H1 (cell line): Measurements from ENCODE around the gene SYT15. TPM values are rescaled to one million over a fixed set of nuclear protein-coding genes. Genes with fewer than 3 reads are reported as not detected.
"Not testable (repeated sequence)": the region's sequence is repeated elsewhere in the genome, so short reads cannot be mapped to it uniquely, and the experiment has no call there.

ENCODE experiments used
- CTCF ChIA-PET: fragments of 300-600 bp; sonication (Branson Sonifier 250); formaldehyde crosslinking; loops from one replicate; lab custom pipeline; 2021; ENCODE audit not compliant: partially characterized antibody; lab: Charles Lee
- POLR2A ChIA-PET: fragments of 300-600 bp; sonication (Branson Sonifier 250); formaldehyde crosslinking; loops from one replicate; lab custom pipeline; 2021; ENCODE audit warnings: inconsistent platforms; ENCODE audit not compliant: partially characterized antibody; lab: Charles Lee
- DNase-seq, 2 experiments: peaks; one replicate each; pipeline versions ENCODE4 v3.0.0 to v3.0.0-alpha.2; 2010 to 2022; ENCODE audit warnings: low spot score in 2 of 2, low read depth in 1 of 2, mixed read lengths in 1 of 2
- FAIRE-seq: peaks from 2 replicates; lab custom pipeline; 2011; peaks lifted over from hg19 to GRCh38; lab: Jason Lieb, UNC
- H2AFZ ChIP-seq: 2 replicates; pipeline ENCODE4 v1.8.1; 2012; ENCODE audit warnings: low read length, inconsistent platforms
- H2AK5ac ChIP-seq: 2 replicates; pipeline ENCODE4 v1.6.1; 2013; ENCODE audit warnings: low read depth, low read length
- H2BK120ac ChIP-seq: replicated peaks from 2 replicates; pipeline ENCODE3; 2013; ENCODE audit warnings: low read depth, low read length, inconsistent platforms
- H2BK12ac ChIP-seq: 2 replicates; pipeline ENCODE4 v1.6.1; 2013; ENCODE audit warnings: low read depth, low read length
- H2BK15ac ChIP-seq: 2 replicates; pipeline ENCODE4 v1.6.1; 2013; ENCODE audit warnings: low read length
- H2BK20ac ChIP-seq: 2 replicates; pipeline ENCODE4 v1.6.1; 2013; ENCODE audit warnings: low read length
- H2BK5ac ChIP-seq: 2 replicates; pipeline ENCODE4 v1.6.1; 2013; ENCODE audit warnings: low read depth, low read length
- H3K14ac ChIP-seq: 2 replicates; pipeline ENCODE4 v1.6.1; 2013; ENCODE audit warnings: inconsistent platforms; ENCODE audit not compliant: insufficient read length
- H3K18ac ChIP-seq: 2 replicates; pipeline ENCODE4 v1.6.1; 2013; ENCODE audit warnings: low read length; ENCODE audit errors: extremely low read depth
- H3K23ac ChIP-seq: 2 replicates; pipeline ENCODE4 v1.6.1; 2013; ENCODE audit warnings: inconsistent platforms; ENCODE audit not compliant: insufficient read length
- H3K23me2 ChIP-seq: 2 replicates; pipeline ENCODE4 v1.6.1; 2013; ENCODE audit warnings: low read depth, low read length
- H3K27ac ChIP-seq: 2 replicates; pipeline ENCODE4 v1.6.1; 2011; ENCODE audit warnings: low read depth, low read length, inconsistent platforms
- H3K27me3 ChIP-seq, 4 experiments: replicated peaks in 1 of 4; 1 replicate in 1 of 4; 2 replicates in 3 of 4; pipeline versions ENCODE4 v1.6.1 to v1.8.1; 2011 to 2013; ENCODE audit warnings: low read length in 3 of 4, mild to moderate bottlenecking in 3 of 4, inconsistent platforms in 2 of 4, mixed read lengths in 2 of 4, moderate library complexity in 1 of 4; ENCODE audit not compliant: control insufficient read depth in 3 of 4, insufficient read depth in 3 of 4; ENCODE audit errors: extremely low read depth in 1 of 4
- H3K36me3 ChIP-seq, 4 experiments: 2 replicates each; pipeline versions ENCODE4 v1.6.1 to v1.8.1; 2011 to 2013; ENCODE audit warnings: mild to moderate bottlenecking in 4 of 4, low read length in 3 of 4, moderate library complexity in 2 of 4, control low read depth in 1 of 4, inconsistent platforms in 1 of 4; ENCODE audit not compliant: insufficient read depth in 4 of 4, control insufficient read depth in 2 of 4
- H3K4ac ChIP-seq: replicated peaks from 2 replicates; pipeline ENCODE3; 2013; ENCODE audit warnings: low read length, low read depth, mixed read lengths, inconsistent platforms; ENCODE audit not compliant: insufficient read length
- H3K4me1 ChIP-seq, 4 experiments: replicated peaks in 1 of 4; 1 replicate in 1 of 4; 2 replicates in 3 of 4; pipeline versions ENCODE4 v1.6.1 to v1.8.1; 2011 to 2013; ENCODE audit warnings: low read length in 3 of 4, inconsistent platforms in 2 of 4, mixed read lengths in 1 of 4; ENCODE audit not compliant: insufficient read depth in 4 of 4, control insufficient read depth in 3 of 4
- H3K4me2 ChIP-seq, 2 experiments: 2 replicates each; pipeline versions ENCODE4 v1.6.1 to v1.8.1; 2011 to 2013; ENCODE audit warnings: low read depth in 2 of 2, low read length in 2 of 2, control low read depth in 1 of 2, inconsistent platforms in 1 of 2, mild to moderate bottlenecking in 1 of 2; ENCODE audit not compliant: insufficient read depth in 1 of 2
- H3K4me3 ChIP-seq, 4 experiments: fragments of 200-600, 300-600 bp in 1 of 4; sonication (generic), shearing (Covaris generic), sonication (Bioruptor Twin) in 1 of 4; 2 replicates each; pipeline versions ENCODE4 v1.5.1 to v1.8.1; 2011 to 2016; ENCODE audit warnings: low read length in 4 of 4, low read depth in 3 of 4, control low read depth in 2 of 4, inconsistent platforms in 2 of 4, mild to moderate bottlenecking in 2 of 4, mixed read lengths in 1 of 4, moderate library complexity in 1 of 4; ENCODE audit not compliant: insufficient read depth in 2 of 4; ENCODE audit errors: extremely low read depth in 1 of 4
- H3K56ac ChIP-seq: replicated peaks from 2 replicates; pipeline ENCODE3; 2013; ENCODE audit warnings: low read depth, mild to moderate bottlenecking, mixed read lengths, low read length, inconsistent platforms; ENCODE audit not compliant: insufficient read length
- H3K79me1 ChIP-seq: 2 replicates; pipeline ENCODE4 v1.6.1; 2013; ENCODE audit warnings: low read depth, low read length, control low read depth
- H3K79me2 ChIP-seq, 2 experiments: 2 replicates each; pipeline versions ENCODE4 v1.6.1 to v1.8.1; 2012 to 2013; ENCODE audit warnings: low read length in 2 of 2, mild to moderate bottlenecking in 2 of 2, inconsistent platforms in 1 of 2; ENCODE audit not compliant: insufficient read depth in 2 of 2, control insufficient read depth in 1 of 2
- H3K9ac ChIP-seq, 4 experiments: replicated peaks in 1 of 4; 1 replicate in 1 of 4; 2 replicates in 3 of 4; pipeline versions ENCODE4 v1.6.1 to v1.8.1; 2011 to 2013; ENCODE audit warnings: low read depth in 3 of 4, low read length in 3 of 4, control low read depth in 2 of 4, mild to moderate bottlenecking in 2 of 4, moderate library complexity in 2 of 4, inconsistent platforms in 1 of 4; ENCODE audit errors: extremely low read depth in 1 of 4
- H3K9me3 ChIP-seq, 2 experiments: 2 replicates each; pipeline versions ENCODE4 v1.6.1 to v1.8.1; 2012 to 2013; ENCODE audit warnings: mild to moderate bottlenecking in 2 of 2, moderate library complexity in 2 of 2, control low read depth in 1 of 2, inconsistent platforms in 1 of 2, low read depth in 1 of 2, low read length in 1 of 2, mixed read lengths in 1 of 2; ENCODE audit not compliant: insufficient read depth in 2 of 2
- H4K20me1 ChIP-seq, 2 experiments: replicated peaks in 1 of 2; 2 replicates each; pipeline versions ENCODE3 to v1.8.1; 2011 to 2013; ENCODE audit warnings: inconsistent platforms in 2 of 2, low read length in 2 of 2, mild to moderate bottlenecking in 1 of 2; ENCODE audit not compliant: insufficient read depth in 2 of 2, control insufficient read depth in 1 of 2
- H4K5ac ChIP-seq: 2 replicates; pipeline ENCODE4 v1.6.1; 2013; ENCODE audit warnings: low read length, low read depth, mixed read lengths, inconsistent platforms; ENCODE audit not compliant: insufficient read length
- H4K8ac ChIP-seq: 2 replicates; pipeline ENCODE4 v1.8.0; 2013; ENCODE audit warnings: mild to moderate bottlenecking, moderate library complexity, low read length, inconsistent platforms; ENCODE audit not compliant: insufficient read depth; ENCODE audit errors: extremely low read depth
- H4K91ac ChIP-seq: replicated peaks from 2 replicates; pipeline ENCODE3; 2013; ENCODE audit warnings: low read length, mixed read lengths, inconsistent platforms; ENCODE audit not compliant: insufficient read length
- WGBS, 2 experiments: shearing (Covaris generic) in 1 of 2; methylation state at CpG; one replicate each; pipeline versions ENCODE4 v1.1.6 to v1.1.7; 2013 to 2015; ENCODE audit warnings: low lambda C conversion rate in 2 of 2, mixed read lengths in 2 of 2, inconsistent platforms in 1 of 2, low coverage in 1 of 2, missing lambda C conversion rate in 1 of 2; ENCODE audit not compliant: insufficient replicate concordance in 2 of 2, insufficient coverage in 1 of 2, insufficient read length in 1 of 2; ENCODE audit errors: extremely low coverage in 1 of 2, missing lambda C conversion rate in 1 of 2; 5-methylcytosine and 5-hydroxymethylcytosine counted together
- polyA plus RNA-seq, 7 experiments: library from polyadenylated mRNA; depleted of rRNA in 3 of 7; stranded (reverse) in 5 of 7; unstranded in 2 of 7; fragments of >200 nt in 5 of 7; fragments of 200-250 nt in 2 of 7; gene quantifications; 1 replicate in 5 of 7; 2 replicates in 1 of 7; 4 replicates in 1 of 7; pipeline versions ENCODE4 v1.2.1 to v1.2.3, GENCODE V29; 2011 to 2013; ENCODE audit warnings: missing spikeins in 2 of 7, mixed read lengths in 2 of 7
- total RNA-seq: library from RNA; stranded (reverse); fragmentation: NEBNext Ultra II Directional; extraction: Animal tissue kit (Norgen Biotek cat#: 25700); gene quantifications from 2 replicates; pipeline ENCODE4 v1.2.1, GENCODE V29; 2021

SYT15 gene
- total and polyA plus RNA-seq, 2 of the 8 experiments (the other 6 are each of a cell fraction or from before 2014, with no cell fraction given), result 0.39 to 0.61 TPM

DNA sequence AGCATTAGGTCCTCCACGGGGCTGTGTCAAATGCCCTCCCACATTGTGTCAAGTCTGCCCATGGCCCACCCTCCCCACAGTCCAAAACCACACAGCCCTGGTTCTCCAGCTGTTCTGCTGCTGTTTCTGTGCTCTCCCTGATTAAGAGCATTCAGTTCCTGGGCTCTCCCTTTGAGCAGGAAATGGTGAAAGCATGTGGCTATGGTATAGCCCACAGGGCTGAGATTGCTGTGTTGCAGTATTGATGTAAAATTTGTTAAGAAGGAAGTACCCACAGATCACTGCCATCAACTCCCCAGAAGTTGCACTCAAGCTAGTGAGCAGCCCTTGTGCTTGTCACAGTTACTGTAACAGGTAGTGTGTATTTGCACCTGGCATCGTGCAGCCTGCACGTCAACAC is 9.3 kb downstream of the SYT15 start:
- H3K14ac ChIP-seq, H2BK20ac ChIP-seq, H2BK12ac ChIP-seq, H3K27ac ChIP-seq, FAIRE-seq, H3K9ac ChIP-seq, H2AK5ac ChIP-seq, H3K23ac ChIP-seq, H3K56ac ChIP-seq, H2BK5ac ChIP-seq, H3K79me2 ChIP-seq, H3K4me2 ChIP-seq, H3K4me1 ChIP-seq, H3K9me3 ChIP-seq, H4K5ac ChIP-seq, DNase-seq, H2BK120ac ChIP-seq, H3K36me3 ChIP-seq, H3K23me2 ChIP-seq, H3K79me1 ChIP-seq, CTCF ChIA-PET, H4K91ac ChIP-seq, H3K18ac ChIP-seq, H3K27me3 ChIP-seq, H2BK15ac ChIP-seq, H3K4me3 ChIP-seq, H2AFZ ChIP-seq, H4K20me1 ChIP-seq, POLR2A ChIA-PET, H3K4ac ChIP-seq, H4K8ac ChIP-seq: not testable (repeated sequence)
- WGBS, 2 experiments, result no CpG with 5 or more reads among the region's 3 CpGs

DNA sequence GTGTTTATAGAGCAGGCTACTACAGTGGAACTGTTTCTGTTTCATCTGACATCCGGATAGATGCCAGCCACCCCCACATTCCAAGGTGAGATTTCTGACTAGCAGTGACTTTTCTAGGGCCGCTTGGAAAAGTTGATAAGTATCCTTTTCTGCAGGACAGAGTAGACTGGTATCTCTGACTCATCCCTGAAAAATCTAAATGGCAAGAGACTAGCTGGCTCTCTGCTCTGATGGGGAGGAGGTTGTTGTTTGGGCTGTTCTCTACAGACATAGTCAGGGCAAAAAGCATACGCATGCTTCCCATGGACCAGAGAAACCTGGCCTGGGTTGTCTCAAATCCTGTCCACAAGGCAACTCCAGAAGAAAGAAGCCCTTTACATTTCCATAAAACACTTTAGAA is 10.7 kb downstream of the SYT15 start:
- H4K5ac ChIP-seq, H3K14ac ChIP-seq, POLR2A ChIA-PET, H4K91ac ChIP-seq, H3K9ac ChIP-seq, H2AK5ac ChIP-seq, FAIRE-seq, H2BK5ac ChIP-seq, H2BK120ac ChIP-seq, H3K36me3 ChIP-seq, H3K23ac ChIP-seq, H4K20me1 ChIP-seq, H3K4me1 ChIP-seq, H2BK20ac ChIP-seq, H3K23me2 ChIP-seq, DNase-seq, H3K56ac ChIP-seq, H3K9me3 ChIP-seq, H3K27me3 ChIP-seq, H3K79me1 ChIP-seq, H3K18ac ChIP-seq, H3K27ac ChIP-seq, H3K4ac ChIP-seq, H2AFZ ChIP-seq, H2BK12ac ChIP-seq, H2BK15ac ChIP-seq, CTCF ChIA-PET, H4K8ac ChIP-seq, H3K79me2 ChIP-seq, H3K4me3 ChIP-seq, H3K4me2 ChIP-seq: not testable (repeated sequence)
- no CpG with 5 or more reads among the region's 3 CpGs for WGBS, 2 experiments
